Omental fat pad (tissue), 4 donors: ENCODE results near the gene HDAC3. TPM values are rescaled to one million over a fixed set of nuclear protein-coding genes. Genes with fewer than 3 reads are reported as not detected.

Experiments used
- ATAC-seq: fragments of 150-250 bp; one replicate; pipeline ENCODE4 v1.9.1; 2016; ENCODE audit warnings: mild to moderate bottlenecking, moderate library complexity; ENCODE audit not compliant: low FRiP score
- DNase-seq: peaks from one replicate; pipeline ENCODE4 v3.0.0-alpha.2; 2019; ENCODE audit warnings: low spot score
- total RNA-seq, 4 donors: library from RNA; depleted of rRNA; stranded (reverse); fragments of >200 nt; gene quantifications; one replicate each; pipeline ENCODE4 v1.1.0, GENCODE V29; 2016
- TF ChIP-seq, protein P1 (sequence below), 3 donors: fragments of 450-650 bp; IDR thresholded peaks; one replicate each; pipeline ENCODE4 v1.5.1; 2016 to 2017; ENCODE audit warnings: antibody characterized with exemption in 3 of 3, mild to moderate bottlenecking in 3 of 3, moderate library complexity in 2 of 3

Gene HDAC3
- total RNA-seq, 4 donors from 2014 or later: 31.5 to 50.6 (median 38.5) TPM

DNA sequence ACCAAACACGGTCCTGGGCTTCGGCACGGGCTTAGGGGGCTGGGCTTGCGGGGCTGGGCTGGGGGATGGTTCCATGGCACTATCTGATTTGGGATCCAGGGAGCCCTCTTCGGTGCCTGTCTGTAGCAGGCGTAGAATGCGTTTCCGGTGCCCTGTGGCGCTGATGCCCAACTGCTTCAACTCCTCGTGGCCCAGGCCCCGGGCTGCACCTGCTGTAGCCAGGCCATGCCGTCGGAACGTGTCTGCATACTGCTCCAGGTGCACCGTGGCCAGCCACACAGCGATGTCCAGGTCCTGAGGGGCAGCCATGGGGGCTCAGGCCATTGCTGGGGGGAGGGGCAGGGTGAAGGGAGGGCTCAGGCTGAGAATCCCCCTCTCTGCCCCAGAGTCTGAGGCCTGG is 43.5 kb upstream of the HDAC3 start:
- TF ChIP-seq, protein P1, sequence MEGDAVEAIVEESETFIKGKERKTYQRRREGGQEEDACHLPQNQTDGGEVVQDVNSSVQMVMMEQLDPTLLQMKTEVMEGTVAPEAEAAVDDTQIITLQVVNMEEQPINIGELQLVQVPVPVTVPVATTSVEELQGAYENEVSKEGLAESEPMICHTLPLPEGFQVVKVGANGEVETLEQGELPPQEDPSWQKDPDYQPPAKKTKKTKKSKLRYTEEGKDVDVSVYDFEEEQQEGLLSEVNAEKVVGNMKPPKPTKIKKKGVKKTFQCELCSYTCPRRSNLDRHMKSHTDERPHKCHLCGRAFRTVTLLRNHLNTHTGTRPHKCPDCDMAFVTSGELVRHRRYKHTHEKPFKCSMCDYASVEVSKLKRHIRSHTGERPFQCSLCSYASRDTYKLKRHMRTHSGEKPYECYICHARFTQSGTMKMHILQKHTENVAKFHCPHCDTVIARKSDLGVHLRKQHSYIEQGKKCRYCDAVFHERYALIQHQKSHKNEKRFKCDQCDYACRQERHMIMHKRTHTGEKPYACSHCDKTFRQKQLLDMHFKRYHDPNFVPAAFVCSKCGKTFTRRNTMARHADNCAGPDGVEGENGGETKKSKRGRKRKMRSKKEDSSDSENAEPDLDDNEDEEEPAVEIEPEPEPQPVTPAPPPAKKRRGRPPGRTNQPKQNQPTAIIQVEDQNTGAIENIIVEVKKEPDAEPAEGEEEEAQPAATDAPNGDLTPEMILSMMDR (IDR thresholded peaks at IDR 0.05): no peak
- DNase-seq (no peak), ATAC-seq (no peak)

DNA sequence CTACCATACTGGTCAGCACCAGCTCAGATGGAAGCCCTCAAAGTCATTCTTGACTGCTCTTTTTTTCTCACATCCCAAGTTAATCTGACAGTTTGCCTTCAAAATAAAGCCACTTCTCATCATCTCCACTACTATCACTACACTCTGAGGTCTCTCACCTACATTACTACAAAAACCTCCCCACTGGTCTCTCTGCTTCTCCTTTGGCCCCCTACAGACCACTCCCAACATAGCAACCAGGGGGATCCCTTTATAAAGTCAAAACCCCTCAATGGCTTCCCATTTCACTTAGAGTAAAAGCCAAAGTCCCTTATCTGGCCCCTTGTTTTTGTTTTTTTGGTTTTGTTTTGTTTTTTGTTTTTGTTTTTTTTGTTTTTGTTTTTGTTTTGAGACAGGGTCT is 40.8 kb upstream of the HDAC3 start:
- DNase-seq (no peak), ATAC-seq (no peak)
- TF ChIP-seq, protein P1 (IDR thresholded peaks at IDR 0.05): no peak

DNA sequence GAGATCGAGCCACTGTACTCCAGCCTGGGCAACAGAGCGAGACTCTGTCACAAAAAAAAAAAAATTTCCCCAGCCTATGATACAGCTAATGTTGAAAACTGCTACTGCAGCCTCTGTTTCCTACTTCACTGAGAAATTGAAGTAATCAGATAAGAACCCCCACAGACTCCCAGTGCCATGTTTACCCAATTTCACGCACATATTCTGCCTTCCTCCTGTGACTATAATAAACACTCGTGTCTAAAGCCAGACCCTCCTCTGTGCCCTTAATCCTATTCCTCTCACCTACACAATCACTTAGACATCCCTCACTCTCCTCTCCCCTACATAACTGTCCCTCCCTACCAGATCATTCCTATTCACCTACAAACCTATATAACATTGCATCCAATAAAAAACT is 39.0 kb upstream of the HDAC3 start:
- no peak for DNase-seq
- TF ChIP-seq, protein P1 (IDR thresholded peaks at IDR 0.05): no peak
- ATAC-seq: no peak

DNA sequence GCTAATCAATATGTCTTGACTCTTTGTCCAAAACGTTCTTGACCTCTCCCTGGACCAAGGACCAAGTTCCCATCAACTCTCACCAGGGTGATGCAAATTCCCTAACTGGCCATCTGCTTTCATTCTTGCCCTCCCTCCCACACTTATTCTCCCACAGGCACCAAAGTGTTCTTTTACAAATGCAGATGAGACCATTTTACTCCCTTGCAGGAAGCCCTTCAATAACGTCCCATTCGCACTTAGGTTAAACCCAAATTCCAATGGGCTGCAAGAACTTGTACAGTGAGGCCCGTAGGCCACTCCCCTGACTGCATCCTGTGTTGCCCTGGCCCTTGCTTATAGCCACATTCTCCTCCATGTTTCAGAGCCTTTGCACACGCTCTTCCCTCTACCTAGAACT is 38.1 kb upstream of the HDAC3 start:
- no peak for ATAC-seq
- no peak for DNase-seq
- TF ChIP-seq, protein P1 (IDR thresholded peaks at IDR 0.05): no peak

DNA sequence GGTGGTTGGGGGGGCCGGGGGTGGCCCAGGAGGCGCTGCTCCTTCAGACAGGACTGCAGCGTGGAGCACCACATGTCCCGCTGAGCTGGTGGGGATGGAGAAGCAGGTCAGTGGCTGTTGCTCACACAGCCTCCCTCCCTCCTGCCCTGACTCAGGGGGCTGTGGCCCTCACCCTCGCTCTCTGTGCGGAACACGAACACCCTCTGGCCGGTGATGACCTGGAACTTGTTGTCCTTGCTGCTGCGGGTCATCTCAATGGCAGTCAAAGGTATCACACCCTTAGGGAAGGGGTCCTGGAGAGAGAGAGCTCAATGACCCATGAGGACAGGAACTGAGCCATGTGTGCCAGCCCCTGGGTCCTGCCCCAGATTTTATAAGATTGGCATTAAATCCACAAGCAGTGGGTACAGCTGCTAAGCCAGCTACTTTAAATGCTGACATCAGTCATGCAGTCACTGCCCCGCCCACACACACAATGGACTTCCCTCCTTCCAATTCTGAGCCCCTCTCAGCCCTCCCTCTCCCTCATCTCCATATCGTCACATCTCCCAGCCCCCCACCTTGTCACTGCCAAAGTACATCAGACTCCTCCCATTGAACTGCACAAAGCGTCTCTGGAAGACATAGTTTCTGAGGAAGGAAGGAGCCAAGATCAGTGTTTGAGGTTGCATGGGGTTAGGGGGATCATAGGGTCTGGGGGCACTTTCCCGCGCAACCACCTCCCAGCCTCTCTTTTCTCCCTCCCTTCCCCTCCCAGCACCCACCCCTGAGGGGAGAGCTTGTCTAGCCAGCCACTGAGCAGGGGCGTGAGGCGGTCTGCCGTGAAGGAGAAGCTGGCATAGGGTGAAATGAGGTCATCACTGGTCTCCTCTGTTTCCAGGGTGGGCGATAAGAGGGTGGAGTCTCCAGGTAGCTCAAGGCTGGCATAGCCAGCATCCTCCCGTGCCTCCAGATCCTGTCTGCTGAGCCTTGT is 36.5 kb upstream of the HDAC3 start:
- no peak for DNase-seq
- TF ChIP-seq, protein P1 (IDR thresholded peaks at IDR 0.05): no peak
- no peak for ATAC-seq

- TF ChIP-seq, protein P1 (IDR thresholded peaks at IDR 0.05): no peak
- ATAC-seq: no peak
- no peak for DNase-seq
Measured at GRCh38 chr5:141672071-141672840, 35.6 kb upstream of the HDAC3 start.
